Right lobe of liver (tissue), 6 donors: Measurements from ENCODE around the gene UBXN6. TPM values are rescaled to one million over a fixed set of nuclear protein-coding genes. Genes with fewer than 3 reads are reported as not detected.
A peak's percentile ranks its signal among the peaks of the same experiment; 100 is the strongest.

Experiments
- ATAC-seq, 4 donors: fragments of 200-7000 bp; cut with Tn5 transposase; one replicate each; pipeline ENCODE4 v1.9.1; 2020; ENCODE audit warnings: mild to moderate bottlenecking in 4 of 4, moderate library complexity in 4 of 4
- DNase-seq, 3 donors: peaks; one replicate each; pipeline ENCODE4 v3.0.0-alpha.2; 2020
- H3K27ac ChIP-seq, 3 donors: fragments of 200-600 bp; one replicate each; pipeline ENCODE4 v1.8.0; 2022
- H3K27me3 ChIP-seq, 2 donors: fragments of 200-600 bp; one replicate each; pipeline ENCODE4 v1.8.0; 2022
- H3K36me3 ChIP-seq, 4 donors: fragments of 200-600 bp; sonication (generic) in 1 of 4; one replicate each; pipeline versions ENCODE4 v1.5.1 to v1.8.0; 2017 to 2022; ENCODE audit warnings: control low read depth in 1 of 4
- H3K4me1 ChIP-seq, 4 donors: fragments of 200-600 bp; sonication (generic) in 1 of 4; one replicate each; pipeline versions ENCODE4 v1.5.1 to v1.8.0; 2017 to 2022; ENCODE audit warnings: control low read depth in 1 of 4
- H3K4me3 ChIP-seq, 3 donors: fragments of 200-600 bp; one replicate each; pipeline ENCODE4 v1.8.0; 2022
- H3K9me3 ChIP-seq, 4 donors: fragments of 200-600 bp; sonication (generic) in 1 of 4; one replicate each; pipeline versions ENCODE4 v1.5.1 to v1.8.0; 2017 to 2022; ENCODE audit warnings: control low read depth in 1 of 4
- POLR2A ChIP-seq: fragments of 450-650 bp; IDR thresholded peaks from one replicate; pipeline ENCODE4 v1.6.1; 2017; ENCODE audit warnings: antibody characterized with exemption, mild to moderate bottlenecking
- WGBS: methylation state at CpG from one replicate; pipeline ENCODE4 v1.1.6; 2018; ENCODE audit warnings: low coverage, low lambda C conversion rate; ENCODE audit not compliant: insufficient coverage; ENCODE audit errors: missing lambda C conversion rate; 5-methylcytosine and 5-hydroxymethylcytosine counted together
- intact Hi-C, 2 donors: fragments of 100-400 bp; cut with DNase I; formaldehyde crosslinking; loops; one replicate each; pipeline versions ENCODE4 v1.11.2 to v1.14.1; 2022
- total RNA-seq, 6 experiments: library from RNA; depleted of rRNA in 2 of 6; stranded (reverse); fragments of >200 nt in 2 of 6; fragmentation: NEBNext Ultra II Directional in 3 of 6; extraction: Animal tissue kit (Norgen Biotek cat#: 25700) in 3 of 6; gene quantifications; one replicate each; pipeline versions ENCODE4 v1.1.0 to v1.2.4, GENCODE V29; 2016 to 2023
- TF ChIP-seq, protein P1 (sequence below), 4 donors: fragments of 200-600 bp in 3 of 4; fragments of 450-650 bp in 1 of 4; IDR thresholded peaks; one replicate each; pipeline versions ENCODE4 v1.5.1 to v1.8.0; 2016 to 2022; ENCODE audit warnings: antibody characterized with exemption in 4 of 4, mild to moderate bottlenecking in 2 of 4
- donor health status: DM: no; HTN: yes; CAD: no.
- donor health status: DM: no; HTN: no; CAD: no.
- donor health status: DM: no; HTN: no; CAD: no.
- donor health status: DM: no; HTN: yes; CAD: no.
- donor health status: DM: no; HTN: yes; CAD: no.

UBXN6 gene
- total RNA-seq, 6 experiments from 2014 or later = 47.2 to 79.1 (median 58.8) TPM

GRCh38 chr19:4423416-4424126 is 34.0 kb downstream of the UBXN6 start:
- Histone ChIP-seq H3K36me3 (no peaks in the 10 kb centered on the region), H3K4me3 (no peak overlapping the region), H3K27me3 (no peaks in the 10 kb centered on the region), H3K27ac (no peak overlapping the region), H3K9me3 (no peaks in the 10 kb centered on the region), H3K4me1 (no peaks in the 10 kb centered on the region)
- TF ChIP-seq POLR2A = no peak
- TF ChIP-seq, protein P1, sequence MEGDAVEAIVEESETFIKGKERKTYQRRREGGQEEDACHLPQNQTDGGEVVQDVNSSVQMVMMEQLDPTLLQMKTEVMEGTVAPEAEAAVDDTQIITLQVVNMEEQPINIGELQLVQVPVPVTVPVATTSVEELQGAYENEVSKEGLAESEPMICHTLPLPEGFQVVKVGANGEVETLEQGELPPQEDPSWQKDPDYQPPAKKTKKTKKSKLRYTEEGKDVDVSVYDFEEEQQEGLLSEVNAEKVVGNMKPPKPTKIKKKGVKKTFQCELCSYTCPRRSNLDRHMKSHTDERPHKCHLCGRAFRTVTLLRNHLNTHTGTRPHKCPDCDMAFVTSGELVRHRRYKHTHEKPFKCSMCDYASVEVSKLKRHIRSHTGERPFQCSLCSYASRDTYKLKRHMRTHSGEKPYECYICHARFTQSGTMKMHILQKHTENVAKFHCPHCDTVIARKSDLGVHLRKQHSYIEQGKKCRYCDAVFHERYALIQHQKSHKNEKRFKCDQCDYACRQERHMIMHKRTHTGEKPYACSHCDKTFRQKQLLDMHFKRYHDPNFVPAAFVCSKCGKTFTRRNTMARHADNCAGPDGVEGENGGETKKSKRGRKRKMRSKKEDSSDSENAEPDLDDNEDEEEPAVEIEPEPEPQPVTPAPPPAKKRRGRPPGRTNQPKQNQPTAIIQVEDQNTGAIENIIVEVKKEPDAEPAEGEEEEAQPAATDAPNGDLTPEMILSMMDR (IDR thresholded peaks at IDR 0.05) = no peak
- WGBS = 82% methylated on average over 9 of the region's 16 CpGs
- intact Hi-C loops = no loop called here
- no peak for ATAC-seq
- DNase-seq = no peak

GRCh38 chr19:4416268-4416667 is 41.3 kb downstream of the UBXN6 start:
- no peaks in the 10 kb centered on the region for H3K27me3 ChIP-seq
- peak in 1 of 4 donors; percentile 29 for ATAC-seq
- no peaks in the 10 kb centered on the region for H3K36me3 ChIP-seq
- TF ChIP-seq POLR2A = no peak
- TF ChIP-seq, protein P1 (IDR thresholded peaks at IDR 0.05) = no peak
- no peak overlapping the region for H3K27ac ChIP-seq
- intact Hi-C loops = no loop called here
- WGBS = 85% methylated on average over 8 of the region's 9 CpGs
- no peak overlapping the region for H3K4me3 ChIP-seq
- H3K4me1 ChIP-seq = no peaks in the 10 kb centered on the region
- no peak for DNase-seq
- H3K9me3 ChIP-seq = no peaks in the 10 kb centered on the region

- Histone ChIP-seq H3K27ac (no peak overlapping the region), H3K4me3 (no peak overlapping the region), H3K4me1 (no peaks in the 10 kb centered on the region), H3K27me3 (no peaks in the 10 kb centered on the region), H3K36me3 (no peaks in the 10 kb centered on the region), H3K9me3 (no peaks in the 10 kb centered on the region)
- no CpG with 5 or more reads among the region's 10 CpGs for WGBS
- TF ChIP-seq, protein P1 (IDR thresholded peaks at IDR 0.05) = no peak
- TF ChIP-seq POLR2A = no peak
- DNase-seq = no peak
- intact Hi-C loops = no loop called here
- ATAC-seq = no peak
Observed at GRCh38 chr19:4415352-4415751, 42.2 kb downstream of the UBXN6 start.

GRCh38 chr19:4414800-4415321 is 42.7 kb downstream of the UBXN6 start:
- DNase-seq (no peak), ATAC-seq (peak in 3 of 4 donors; percentile 17 to 49 (median 24))
- Histone ChIP-seq H3K4me1 (no peaks in the 10 kb centered on the region), H3K27me3 (no peaks in the 10 kb centered on the region), H3K4me3 (no peak overlapping the region), H3K9me3 (no peaks in the 10 kb centered on the region), H3K27ac (no peak overlapping the region), H3K36me3 (no peaks in the 10 kb centered on the region)
- WGBS = 60% methylated on average over 9 of the region's 9 CpGs
- no peak for TF ChIP-seq POLR2A
- TF ChIP-seq, protein P1 (IDR thresholded peaks at IDR 0.05) = peak in 2 of 4 donors; percentile 7 to 15
- intact Hi-C loops = no loop called here
